Endothelial cell of umbilical vein (primary cell): ENCODE data around the gene MLIP. TPM values are rescaled to one million over a fixed set of nuclear protein-coding genes. Genes with fewer than 3 reads are reported as not detected.

Experiments
- BruUV-seq: library from RNA; stranded (reverse); fragments of 400-500 nt; replicated peaks from 2 replicates; lab custom pipeline; 2021; lab: Mats Ljungman, UMichigan
- CTCF ChIA-PET: fragments of 300-600, 350-600 bp; sonication (Branson Sonifier 250); formaldehyde crosslinking; loops from one replicate; lab custom pipeline; 2021; ENCODE audit warnings: antibody characterized with exemption, inconsistent platforms; lab: Charles Lee
- POLR2A ChIA-PET: fragments of 300-600, 350-600 bp; sonication (Branson Sonifier 250); formaldehyde crosslinking; loops from one replicate; lab custom pipeline; 2021; ENCODE audit warnings: antibody characterized with exemption, inconsistent platforms; lab: Charles Lee
- DNase-seq: peaks from one replicate; pipeline ENCODE4 v3.0.0-alpha.2; 2011; ENCODE audit warnings: low read depth, low spot score
- FAIRE-seq: peaks from 2 replicates; lab custom pipeline; 2011; peaks lifted over from hg19 to GRCh38; lab: Jason Lieb, UNC
- H2AFZ ChIP-seq: 2 replicates; pipeline ENCODE4 v1.6.0; 2012; ENCODE audit warnings: low read depth, low read length, control low read depth, inconsistent platforms
- H3K27ac ChIP-seq: 2 replicates; pipeline ENCODE4 v1.5.1; 2011; ENCODE audit warnings: low read depth, mild to moderate bottlenecking, control low read depth, low read length, moderate library complexity; ENCODE audit not compliant: insufficient read depth
- H3K27me3 ChIP-seq, 2 experiments: 2 replicates each; pipeline versions ENCODE4 v1.6.0 to v1.6.1; 2011; ENCODE audit warnings: low read length in 2 of 2, mixed read lengths in 1 of 2; ENCODE audit not compliant: control insufficient read depth in 2 of 2, insufficient read depth in 2 of 2
- H3K36me3 ChIP-seq, 2 experiments: 2 replicates in 1 of 2; 3 replicates in 1 of 2; pipeline ENCODE4 v1.5.1; 2011; ENCODE audit warnings: low read length in 2 of 2, mild to moderate bottlenecking in 1 of 2, moderate library complexity in 1 of 2; ENCODE audit not compliant: control insufficient read depth in 2 of 2, insufficient read depth in 2 of 2; ENCODE audit errors: extremely low read depth in 1 of 2
- H3K4me1 ChIP-seq: 3 replicates; pipeline ENCODE4 v1.5.1; 2011; ENCODE audit warnings: mild to moderate bottlenecking, low read length; ENCODE audit not compliant: control insufficient read depth, insufficient read depth; ENCODE audit errors: extremely low read depth
- H3K4me2 ChIP-seq: 2 replicates; pipeline ENCODE4 v1.6.1; 2011; ENCODE audit warnings: low read length, control low read depth, mixed read lengths; ENCODE audit not compliant: insufficient read depth
- H3K4me3 ChIP-seq, 3 experiments: fragments of 200-600 bp in 1 of 3; sonication (generic), shearing (Covaris generic) in 1 of 3; replicated peaks in 1 of 3; 2 replicates each; pipeline ENCODE4 v1.5.1; 2011 to 2016; ENCODE audit warnings: control low read depth in 3 of 3, low read length in 3 of 3, mild to moderate bottlenecking in 2 of 3, inconsistent platforms in 1 of 3, low read depth in 1 of 3, moderate library complexity in 1 of 3; ENCODE audit not compliant: insufficient read depth in 1 of 3
- H3K79me2 ChIP-seq: 2 replicates; pipeline ENCODE4 v1.6.0; 2012; ENCODE audit warnings: low read length, inconsistent platforms; ENCODE audit not compliant: control insufficient read depth, insufficient read depth
- H3K9ac ChIP-seq: replicated peaks from 2 replicates; pipeline ENCODE3; 2011; ENCODE audit warnings: low read length, control low read depth; ENCODE audit not compliant: insufficient read depth; ENCODE audit errors: extremely low read depth
- H3K9me1 ChIP-seq: replicated peaks from 3 replicates; pipeline ENCODE4 v1.6.0; 2011; ENCODE audit warnings: mild to moderate bottlenecking, low read length; ENCODE audit not compliant: control insufficient read depth, insufficient read depth; ENCODE audit errors: extremely low read depth
- H3K9me3 ChIP-seq: replicated peaks from 2 replicates; pipeline ENCODE4 v1.5.1; 2012; ENCODE audit warnings: low read length, inconsistent platforms; ENCODE audit not compliant: control insufficient read depth, insufficient read depth
- H4K20me1 ChIP-seq: replicated peaks from 2 replicates; pipeline ENCODE3; 2011; ENCODE audit warnings: mild to moderate bottlenecking, low read length; ENCODE audit not compliant: control insufficient read depth, insufficient read depth; ENCODE audit errors: extremely low read depth
- FOS ChIP-seq: IDR thresholded peaks from 2 replicates; pipeline ENCODE4 v1.6.1; 2011; ENCODE audit warnings: mild to moderate bottlenecking, low read length, moderate library complexity, borderline replicate concordance; ENCODE audit not compliant: insufficient read depth
- GATA2 ChIP-seq: IDR thresholded peaks from 2 replicates; pipeline ENCODE4 v1.7.0; 2011; ENCODE audit warnings: low read depth, mild to moderate bottlenecking, moderate library complexity, mixed read lengths, low read length; ENCODE audit not compliant: insufficient read length, insufficient read depth
- JUN ChIP-seq: IDR thresholded peaks from 2 replicates; pipeline ENCODE4 v1.6.1; 2011; ENCODE audit warnings: borderline replicate concordance, low read depth; ENCODE audit not compliant: insufficient read length, insufficient read depth
- POLR2A ChIP-seq: IDR thresholded peaks from 2 replicates; pipeline ENCODE4 v1.6.1; 2012; ENCODE audit warnings: low read depth, mild to moderate bottlenecking, control low read depth, low read length
- POLR2AphosphoS5 ChIP-seq: IDR thresholded peaks from 2 replicates; pipeline ENCODE4 v1.6.1; 2012; ENCODE audit warnings: low read depth, mild to moderate bottlenecking, control low read depth, low read length, moderate library complexity; ENCODE audit not compliant: insufficient read depth
- dilution Hi-C: fragments of 300-500 bp; cut with MboI; formaldehyde crosslinking; loops from one replicate; pipeline ENCODE4 v1.15.0; 2019; ENCODE audit warnings: low sequenced_read_pairs; ENCODE audit not compliant: extremely low pct_ligation_motif_present
- intact Hi-C: fragments of 100-400 bp; cut with micrococcal nuclease; formaldehyde crosslinking; loops from one replicate; pipeline ENCODE4 v1.10.0; 2022
- polyA plus RNA-seq, 4 experiments: library from polyadenylated mRNA; depleted of rRNA in 3 of 4; stranded (reverse) in 3 of 4; unstranded in 1 of 4; fragments of >200 nt; gene quantifications; 2 replicates each; pipeline versions ENCODE4 v1.2.1 to v1.2.3, GENCODE V29; 2011 to 2012; ENCODE audit warnings: missing spikeins in 1 of 4
- total RNA-seq: library from RNA; stranded (reverse); gene quantifications from 2 replicates; pipeline ENCODE4 v1.2.3, GENCODE V29; 2021
- TF ChIP-seq, protein P1 (sequence below): IDR thresholded peaks from 2 replicates; pipeline ENCODE4 v1.6.1; 2011; ENCODE audit not compliant: insufficient read depth, insufficient read length

Gene MLIP
- total and polyA plus RNA-seq, 2 donors (not counting 3 experiments of a cell fraction or from before 2014, with no cell fraction given), result 4.1 to 11.6 TPM

GRCh38 chr6:54070025-54070424 is 41.2 kb upstream of the MLIP start:
- DNase-seq (peak; percentile 49), FAIRE-seq (no peak)
- H3K79me2 ChIP-seq, result no peaks in the 10 kb centered on the region
- H3K9ac ChIP-seq, result peak overlapping the region; percentile 4
- H3K4me3 ChIP-seq, result no peak overlapping the region
- intact Hi-C loops (loop anchor here (1.0 kb wide), 1 partner anchor 11 kb away; no protein-coding TSS in a partner anchor), dilution Hi-C loops (no loop called here)
- H3K27ac ChIP-seq, result no peak overlapping the region
- no peaks in the 10 kb centered on the region for H3K36me3 ChIP-seq
- H4K20me1 ChIP-seq, result no peaks in the 10 kb centered on the region
- CTCF ChIA-PET, result no interaction called here
- no peak overlapping the region for H2AFZ ChIP-seq
- POLR2A ChIA-PET, result no interaction called here
- H3K9me1 ChIP-seq, result no peaks in the 10 kb centered on the region
- TF ChIP-seq POLR2A (no peak), JUN (no peak), FOS (no peak), GATA2 (no peak), POLR2AphosphoS5 (no peak)
- TF ChIP-seq, protein P1, sequence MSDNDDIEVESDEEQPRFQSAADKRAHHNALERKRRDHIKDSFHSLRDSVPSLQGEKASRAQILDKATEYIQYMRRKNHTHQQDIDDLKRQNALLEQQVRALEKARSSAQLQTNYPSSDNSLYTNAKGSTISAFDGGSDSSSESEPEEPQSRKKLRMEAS, result no peak
- BruUV-seq, result no TSS peak
- H3K9me3 ChIP-seq, result no peaks in the 10 kb centered on the region
- peak overlapping the region; percentile 46 for H3K4me2 ChIP-seq
- H3K4me1 ChIP-seq, result peaks cover 6% of the 10 kb centered on the region
- H3K27me3 ChIP-seq, result no peaks in the 10 kb centered on the region

DNA sequence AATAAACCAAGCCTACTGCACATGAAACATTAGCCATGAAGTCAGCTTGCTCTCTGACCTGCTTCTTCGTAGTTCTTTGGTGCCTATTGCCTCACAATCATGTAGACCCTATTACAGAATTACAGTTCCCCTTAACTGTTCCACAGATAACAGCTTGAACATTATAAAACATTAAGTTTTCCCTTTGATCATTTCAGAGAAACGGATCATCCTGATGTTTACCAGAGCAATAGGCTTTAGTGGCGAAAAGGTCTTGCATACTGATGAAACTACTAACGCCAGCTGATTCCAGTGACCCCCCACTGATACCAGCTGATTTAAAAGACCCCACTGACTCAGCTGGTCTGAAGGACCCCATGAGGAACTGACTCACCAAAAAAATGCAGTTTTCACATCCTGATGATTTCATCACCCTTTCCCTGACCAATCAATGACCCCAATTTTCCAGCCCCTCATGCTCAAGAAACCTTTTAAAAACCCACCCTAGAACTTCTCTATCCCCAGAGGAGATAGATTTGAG is 39.4 kb upstream of the MLIP start:
- no peaks in the 10 kb centered on the region for H3K36me3 ChIP-seq
- ChIA-PET CTCF (interaction anchor here (0.9 to 2.0 kb wide), 3 partner anchors 8 to 28 kb away, joined by 3 to 7 read pairs (median 4); no protein-coding TSS in a partner anchor), POLR2A (no interaction called here)
- no peaks in the 10 kb centered on the region for H3K9me3 ChIP-seq
- H2AFZ ChIP-seq, result peak overlapping the region; percentile 60
- H3K4me3 ChIP-seq, result no peak overlapping the region
- H3K9me1 ChIP-seq, result no peaks in the 10 kb centered on the region
- intact Hi-C loops, result no loop called here
- no peak overlapping the region for H3K4me2 ChIP-seq
- H3K79me2 ChIP-seq, result no peaks in the 10 kb centered on the region
- DNase-seq, result peak; percentile 34
- H3K27me3 ChIP-seq, result no peaks in the 10 kb centered on the region
- H3K4me1 ChIP-seq, result peaks cover 6% of the 10 kb centered on the region
- no peak overlapping the region for H3K27ac ChIP-seq
- H4K20me1 ChIP-seq, result no peaks in the 10 kb centered on the region
- dilution Hi-C loops, result no loop called here
- no peak for FAIRE-seq
- BruUV-seq, result no TSS peak
- TF ChIP-seq GATA2, result no peak
- TF ChIP-seq FOS, result peak; percentile 44
- H3K9ac ChIP-seq, result no peak overlapping the region
